Osteoblast (primary cell): ENCODE measurements around the gene DIAPH2. TPM values are rescaled to one million over a fixed set of nuclear protein-coding genes. Genes with fewer than 3 reads are reported as not detected.

Source experiments
- DNase-seq: peaks from one replicate; pipeline ENCODE4 v3.0.0; 2011; ENCODE audit warnings: low spot score, mixed read lengths; ENCODE audit not compliant: insufficient read length; ENCODE audit errors: missing footprints
- H2AFZ ChIP-seq: 2 replicates; pipeline ENCODE4 v1.6.0; 2011; ENCODE audit warnings: mild to moderate bottlenecking, low read length
- H3K27ac ChIP-seq: 2 replicates; pipeline ENCODE4 v1.5.1; 2011; ENCODE audit warnings: mild to moderate bottlenecking, low read depth, low read length, moderate library complexity
- H3K27me3 ChIP-seq: 2 replicates; pipeline ENCODE4 v1.6.0; 2012; ENCODE audit warnings: mild to moderate bottlenecking, control low read depth, inconsistent platforms, low read length, moderate library complexity; ENCODE audit not compliant: insufficient read depth
- H3K36me3 ChIP-seq: 2 replicates; pipeline ENCODE4 v1.5.1; 2011; ENCODE audit warnings: mild to moderate bottlenecking, low read length, control low read depth, moderate library complexity; ENCODE audit not compliant: insufficient read depth
- H3K4me1 ChIP-seq: 2 replicates; pipeline ENCODE4 v1.5.1; 2011; ENCODE audit warnings: mild to moderate bottlenecking, low read length, control low read depth, moderate library complexity; ENCODE audit not compliant: insufficient read depth
- H3K4me2 ChIP-seq: 2 replicates; pipeline ENCODE4 v1.6.0; 2011; ENCODE audit warnings: mild to moderate bottlenecking, low read length; ENCODE audit not compliant: insufficient read depth
- H3K4me3 ChIP-seq: fragments of 200-600 bp; sonication (generic); 3 replicates; pipeline ENCODE4 v1.5.1; 2012; ENCODE audit warnings: mild to moderate bottlenecking, low read length, inconsistent platforms; ENCODE audit not compliant: insufficient read depth
- H3K79me2 ChIP-seq: 2 replicates; pipeline ENCODE4 v1.6.0; 2012; ENCODE audit warnings: mild to moderate bottlenecking, low read length, control low read depth, inconsistent platforms; ENCODE audit not compliant: insufficient read depth
- H3K9me3 ChIP-seq: 2 replicates; pipeline ENCODE4 v1.5.1; 2011; ENCODE audit warnings: low read depth, low read length, control low read depth
- H4K20me1 ChIP-seq: 2 replicates; pipeline ENCODE4 v1.6.0; 2012; ENCODE audit warnings: mild to moderate bottlenecking, low read length, control low read depth; ENCODE audit not compliant: insufficient read depth
- CTCF ChIP-seq: IDR thresholded peaks from 2 replicates; pipeline ENCODE4 v1.5.1; 2011; ENCODE audit warnings: mild to moderate bottlenecking, low read depth, low read length, moderate library complexity; ENCODE audit errors: extremely low read depth
- total RNA-seq: library from RNA; depleted of rRNA; stranded (reverse); fragments of >200 nt; gene quantifications from 2 replicates; pipeline ENCODE4 v1.2.3, GENCODE V29; 2012

DIAPH2 gene
- total RNA-seq, 1 donor: 21.0 TPM

DNA sequence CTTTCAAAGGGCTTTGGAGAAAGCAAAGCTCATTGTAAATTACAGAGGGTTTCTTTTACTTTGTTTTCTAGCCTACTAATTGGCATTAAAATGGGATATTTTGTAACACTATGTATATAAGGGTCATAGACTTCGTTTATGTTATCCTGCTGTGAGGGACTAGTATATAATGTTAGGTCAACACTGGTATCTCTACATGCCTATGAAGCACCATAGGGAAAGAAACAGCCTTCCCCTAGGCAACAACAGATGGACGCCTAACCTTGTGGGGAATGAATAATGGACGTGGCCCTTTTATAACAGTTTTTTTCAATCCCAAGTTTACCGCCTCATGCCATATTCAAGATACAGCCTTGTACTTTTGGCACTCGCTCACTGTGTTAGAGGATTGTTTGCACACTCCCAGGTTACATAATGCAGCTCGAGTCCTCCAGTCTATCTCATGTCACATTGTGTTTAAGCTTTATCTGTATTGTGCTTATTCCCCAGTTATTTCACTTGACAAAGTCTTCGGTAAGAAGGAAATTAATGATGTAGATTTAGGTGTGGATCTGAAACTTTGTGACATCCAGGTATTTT is 910.1 kb downstream of the DIAPH2 start:
- Histone ChIP-seq H3K27me3 (no peaks in the 10 kb centered on the region), H3K27ac (no peak overlapping the region), H3K9me3 (no peaks in the 10 kb centered on the region), H4K20me1 (no peaks in the 10 kb centered on the region), H2AFZ (no peak overlapping the region), H3K4me2 (no peak overlapping the region), H3K36me3 (no peaks in the 10 kb centered on the region), H3K4me1 (no peaks in the 10 kb centered on the region), H3K79me2 (no peaks in the 10 kb centered on the region), H3K4me3 (no peak overlapping the region)
- no peak for DNase-seq
- TF ChIP-seq CTCF: no peak

- no peaks in the 10 kb centered on the region for H3K9me3 ChIP-seq
- H3K79me2 ChIP-seq: no peaks in the 10 kb centered on the region
- no peak overlapping the region for H2AFZ ChIP-seq
- no peaks in the 10 kb centered on the region for H4K20me1 ChIP-seq
- no peaks in the 10 kb centered on the region for H3K4me1 ChIP-seq
- no peak for TF ChIP-seq CTCF
- no peak for DNase-seq
- no peak overlapping the region for H3K27ac ChIP-seq
- H3K4me3 ChIP-seq: no peak overlapping the region
- H3K36me3 ChIP-seq: no peaks in the 10 kb centered on the region
- H3K27me3 ChIP-seq: no peaks in the 10 kb centered on the region
- no peak overlapping the region for H3K4me2 ChIP-seq
Measured at GRCh38 chrX:97597954-97598353, 913.3 kb downstream of the DIAPH2 start.

DNA sequence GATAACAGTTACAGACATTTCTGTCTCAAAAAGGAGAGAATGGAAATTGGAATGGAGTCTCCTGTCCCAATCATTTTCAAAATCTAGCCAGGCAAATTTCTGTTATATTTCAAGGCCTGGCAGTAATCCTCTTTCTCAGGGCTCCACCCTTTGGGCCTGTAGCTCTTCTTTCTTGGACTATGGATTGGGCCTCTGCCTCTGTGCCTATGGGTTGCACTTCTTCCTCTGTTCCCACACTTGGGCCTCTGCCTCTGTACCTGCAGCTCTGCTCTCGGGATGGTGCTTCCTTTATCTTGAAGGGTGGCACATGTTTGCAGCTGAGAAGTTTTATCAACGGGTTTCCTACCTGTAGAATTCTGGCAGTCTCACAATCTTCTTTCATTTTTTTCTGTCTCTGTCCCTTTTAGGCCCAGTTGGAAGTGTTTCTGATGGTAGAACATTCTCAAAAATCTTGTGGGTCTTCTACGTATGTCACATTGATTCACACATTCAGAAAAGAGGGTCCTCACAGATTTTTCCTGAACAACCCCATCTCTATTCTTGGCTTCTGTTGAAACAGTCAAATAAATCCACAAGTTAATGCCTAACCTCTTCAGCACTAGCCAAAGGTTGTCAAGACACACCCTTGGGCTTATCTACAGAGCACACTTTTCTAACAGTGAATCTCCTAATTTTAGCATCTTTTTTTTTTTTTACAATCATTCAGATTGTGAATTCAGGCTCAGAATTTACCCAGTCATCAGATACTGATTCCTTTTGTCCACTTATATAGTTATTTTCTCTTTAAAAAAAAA is 918.0 kb downstream of the DIAPH2 start:
- Histone ChIP-seq H3K27me3 (no peaks in the 10 kb centered on the region), H2AFZ (no peak overlapping the region), H3K79me2 (no peaks in the 10 kb centered on the region), H3K4me2 (no peak overlapping the region), H3K27ac (no peak overlapping the region), H3K9me3 (no peaks in the 10 kb centered on the region), H3K4me3 (no peak overlapping the region), H3K36me3 (no peaks in the 10 kb centered on the region), H4K20me1 (no peaks in the 10 kb centered on the region), H3K4me1 (no peaks in the 10 kb centered on the region)
- no peak for DNase-seq
- no peak for TF ChIP-seq CTCF

DNA sequence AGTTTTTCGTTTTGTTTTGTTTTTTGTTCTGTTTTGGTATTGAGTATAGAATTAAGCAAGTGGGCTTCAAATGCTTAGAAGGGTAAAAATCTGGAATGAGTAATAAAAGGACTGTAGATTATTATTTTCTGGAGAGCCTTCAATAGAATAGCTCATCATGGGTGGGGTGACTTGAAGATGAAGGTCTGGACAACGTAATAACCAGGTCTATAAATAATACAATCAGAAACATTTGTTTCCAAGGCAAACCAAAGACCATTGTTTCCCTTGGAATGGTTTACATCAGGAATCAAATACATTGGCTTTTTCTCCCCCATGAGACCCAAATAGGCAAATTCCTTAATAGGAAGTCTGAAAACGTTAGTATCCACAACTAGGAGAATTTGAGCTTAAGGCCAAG is 920.6 kb downstream of the DIAPH2 start:
- no peak for DNase-seq
- Histone ChIP-seq H3K4me1 (no peaks in the 10 kb centered on the region), H3K9me3 (no peaks in the 10 kb centered on the region)

More for the DNA sequence above, 920.6 kb downstream of the DIAPH2 start:
- no peak overlapping the region for H2AFZ ChIP-seq
- no peaks in the 10 kb centered on the region for H4K20me1 ChIP-seq
- H3K36me3 ChIP-seq: no peaks in the 10 kb centered on the region
- no peak overlapping the region for H3K4me3 ChIP-seq
- no peak overlapping the region for H3K27ac ChIP-seq
- no peak for TF ChIP-seq CTCF
- no peak overlapping the region for H3K4me2 ChIP-seq
- no peaks in the 10 kb centered on the region for H3K79me2 ChIP-seq
- H3K27me3 ChIP-seq: no peaks in the 10 kb centered on the region
